HL-60 (cell line): ENCODE data around the gene PBX1.

Experiments
- CTCF ChIP-seq: IDR thresholded peaks from one replicate; pipeline ENCODE4 v1.5.1; 2011; ENCODE audit warnings: low read length, control low read depth, inconsistent platforms; ENCODE audit not compliant: insufficient read depth
- GABPA ChIP-seq: IDR thresholded peaks from 2 replicates; pipeline ENCODE4 v1.6.1; 2012; ENCODE audit warnings: low read depth
- POLR2AphosphoS5 ChIP-seq: IDR thresholded peaks from 2 replicates; pipeline ENCODE4 v1.6.1; 2012; ENCODE audit warnings: low read depth
- REST ChIP-seq: IDR thresholded peaks from 2 replicates; pipeline ENCODE4 v1.6.1; 2012; ENCODE audit warnings: low read depth; ENCODE audit not compliant: insufficient replicate concordance
- SPI1 ChIP-seq: IDR thresholded peaks from 2 replicates; pipeline ENCODE4 v1.6.1; 2012; ENCODE audit warnings: low read depth, mild to moderate bottlenecking, borderline replicate concordance

GRCh38 chr1:164668491-164669400 is 109.8 kb downstream of the PBX1 start:
- TF ChIP-seq CTCF (no peak), GABPA (no peak), POLR2AphosphoS5 (no peak), REST (no peak), SPI1 (no peak)
